NCI-H446 (cell line): ENCODE data around the gene MPPED2.

Experiments
- DNase-seq, 2 experiments: peaks; one replicate each; lab custom pipeline; 2025; lab: John Stamatoyannopoulos, UW

Gene MPPED2

DNA sequence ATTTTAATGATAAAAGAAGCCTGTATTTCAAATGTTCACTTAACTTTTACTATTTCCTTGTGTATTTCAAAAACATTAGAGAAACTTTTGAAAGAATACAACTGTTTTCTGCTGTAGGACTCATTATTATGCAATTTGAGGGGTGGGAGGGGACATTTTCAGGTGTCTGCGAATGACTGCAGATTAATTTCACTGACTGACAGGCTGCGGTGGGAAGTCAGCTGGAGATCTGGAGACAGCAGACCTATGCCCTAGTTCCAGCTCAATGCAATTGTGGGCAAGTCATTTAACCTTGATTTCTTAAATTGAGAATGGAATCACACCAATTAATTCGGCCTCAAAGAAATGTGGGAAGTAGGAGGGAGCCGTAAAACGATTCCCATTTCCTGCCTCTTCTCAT, 134.5 kb downstream of the MPPED2 start:
- no peak for DNase-seq

- no peak for DNase-seq
Observed at GRCh38 chr11:30451167-30451566, 135.0 kb downstream of the MPPED2 start.

GRCh38 chr11:30447058-30447640, 139.0 kb downstream of the MPPED2 start:
- DNase-seq, result no peak

GRCh38 chr11:30446520-30446919, 139.6 kb downstream of the MPPED2 start:
- DNase-seq, result no peak

DNA sequence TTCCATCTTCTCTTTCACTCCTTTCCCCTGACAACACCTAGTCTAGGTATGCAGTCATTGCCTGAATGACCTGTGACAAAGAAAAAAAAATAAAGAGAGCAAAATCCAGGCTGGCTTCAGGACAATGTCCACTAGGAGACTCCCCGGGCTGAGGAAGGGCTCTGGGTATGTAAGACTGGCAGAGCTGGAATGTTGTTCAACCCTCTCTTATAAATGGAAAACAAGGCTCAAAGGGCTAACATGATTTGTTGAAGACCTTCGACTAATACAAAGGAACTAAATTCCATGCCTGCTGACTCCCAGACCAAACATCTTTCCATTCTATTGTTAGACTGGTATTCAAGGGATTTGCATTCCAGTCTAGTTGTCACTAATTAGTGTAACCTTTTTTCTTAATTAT, 141.1 kb downstream of the MPPED2 start:
- DNase-seq, result no peak

DNA sequence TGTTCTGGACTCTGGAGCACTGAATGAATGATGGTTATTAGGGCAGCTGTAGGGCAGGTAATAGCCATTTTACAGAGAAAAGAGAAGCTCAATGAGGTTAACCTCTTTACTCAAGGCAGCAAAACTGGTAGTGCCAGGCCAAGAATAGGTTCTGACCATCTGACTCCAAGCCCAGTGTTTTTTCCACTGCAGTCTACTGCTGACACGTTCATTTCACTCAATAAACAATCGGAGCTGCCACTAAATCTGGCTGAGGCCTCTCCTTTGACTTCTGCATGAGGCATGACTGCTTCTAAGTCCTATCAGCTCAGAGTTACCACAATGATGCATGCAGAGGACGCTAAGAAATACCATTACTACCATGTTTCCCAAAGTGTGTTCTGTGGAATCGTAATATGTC, 145.6 kb downstream of the MPPED2 start:
- DNase-seq, result no peak

DNA sequence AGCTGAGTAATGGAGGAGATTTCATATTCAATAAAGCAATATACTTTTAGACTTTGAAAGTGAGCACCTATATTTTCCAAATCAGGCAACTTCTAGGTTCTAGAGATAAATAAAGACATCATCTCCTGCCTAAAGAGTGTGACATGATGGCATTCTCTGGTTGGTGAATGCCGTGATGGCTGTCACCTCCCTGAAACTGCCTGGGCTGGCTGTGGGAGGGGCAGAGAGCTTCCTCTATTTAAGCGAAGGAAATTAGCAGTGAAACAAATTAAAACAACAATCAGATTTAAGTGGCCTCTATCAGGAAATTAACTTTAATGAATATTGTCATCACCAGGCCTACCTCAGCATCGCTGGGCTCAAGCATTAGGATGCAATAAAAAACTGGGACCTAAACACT, 149.4 kb downstream of the MPPED2 start:
- no peak for DNase-seq

- no peak for DNase-seq
Observed at GRCh38 chr11:30435488-30435887, 150.7 kb downstream of the MPPED2 start.

- DNase-seq, result no peak
Observed at GRCh38 chr11:30434901-30435300, 151.3 kb downstream of the MPPED2 start.

DNA sequence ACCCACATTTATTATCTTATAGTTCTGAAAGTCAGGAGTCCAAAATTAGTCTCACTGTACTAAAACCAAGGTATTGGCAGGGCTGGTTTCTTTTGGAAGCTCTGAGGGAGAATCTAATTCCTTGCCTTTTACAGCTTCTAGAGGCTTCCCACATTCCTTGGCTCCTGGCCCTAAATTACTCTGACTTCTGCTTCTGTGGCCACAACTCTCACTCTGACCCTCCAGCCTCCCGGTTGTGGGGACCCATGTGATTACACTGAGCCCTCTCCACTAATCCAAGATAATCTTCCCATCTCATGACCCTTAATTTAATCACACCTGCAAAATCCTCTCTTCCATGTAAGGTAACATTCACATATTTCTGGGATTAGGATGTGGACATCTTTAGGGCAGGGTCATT, 152.3 kb downstream of the MPPED2 start:
- no peak for DNase-seq

GRCh38 chr11:30432716-30433115, 153.4 kb downstream of the MPPED2 start:
- no peak for DNase-seq

GRCh38 chr11:30432178-30432577, 154.0 kb downstream of the MPPED2 start:
- DNase-seq, result no peak

DNA sequence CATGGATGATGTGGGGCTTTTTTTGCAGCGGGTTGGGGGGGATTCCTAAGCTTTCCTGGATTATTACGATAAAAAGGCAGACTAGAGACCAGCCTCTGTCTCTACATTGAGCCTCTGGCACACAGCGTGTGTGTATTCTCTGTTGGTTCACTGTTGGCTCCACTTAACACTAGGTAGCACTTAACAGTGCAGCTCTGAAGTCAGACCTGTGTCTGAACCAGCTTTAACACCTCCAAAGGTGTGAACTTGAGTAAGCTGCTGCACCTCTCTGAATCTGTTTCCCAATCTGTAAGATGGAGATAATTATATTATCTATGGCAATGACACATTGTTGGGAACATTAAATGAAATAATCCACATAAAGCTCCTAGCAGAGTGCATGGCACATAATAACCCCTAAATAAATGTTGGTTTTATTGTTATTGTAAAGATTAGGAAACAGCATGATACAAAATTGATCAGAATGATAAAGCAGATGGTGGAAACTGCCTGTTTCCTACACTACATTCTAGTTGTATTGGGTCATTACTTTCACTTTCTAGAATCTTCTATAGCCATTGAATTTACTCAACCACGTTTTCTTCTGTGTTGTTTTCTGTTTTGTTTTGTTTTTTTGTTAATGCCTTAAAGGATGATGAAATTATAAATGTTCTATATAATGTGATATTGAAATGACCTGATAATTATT, 154.9 kb downstream of the MPPED2 start:
- DNase-seq, result no peak

GRCh38 chr11:30429550-30429949, 156.6 kb downstream of the MPPED2 start:
- no peak for DNase-seq

GRCh38 chr11:30426781-30427180, 159.4 kb downstream of the MPPED2 start:
- DNase-seq, result no peak

DNA sequence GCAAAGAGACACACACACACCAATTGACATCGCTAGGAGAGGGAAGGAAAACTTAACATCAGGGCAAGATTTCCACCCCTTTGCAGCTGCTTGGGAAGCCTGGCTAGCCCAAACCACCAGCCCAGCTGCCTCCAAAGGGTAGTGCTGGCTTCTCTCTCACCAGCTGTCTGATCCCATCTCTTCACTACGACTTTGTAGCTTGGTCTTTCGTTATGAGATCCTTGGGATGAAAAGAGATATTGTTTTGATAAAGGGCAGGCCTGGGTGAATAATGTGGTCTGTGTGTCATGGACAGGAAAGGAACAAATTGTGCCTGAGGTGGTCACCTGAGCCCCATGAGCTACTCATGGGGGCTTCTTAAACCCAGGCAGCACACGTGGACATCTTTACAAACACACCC, 161.3 kb downstream of the MPPED2 start:
- no peak for DNase-seq

- DNase-seq, result no peak
Observed at GRCh38 chr11:30424321-30424720, 161.8 kb downstream of the MPPED2 start.

DNA sequence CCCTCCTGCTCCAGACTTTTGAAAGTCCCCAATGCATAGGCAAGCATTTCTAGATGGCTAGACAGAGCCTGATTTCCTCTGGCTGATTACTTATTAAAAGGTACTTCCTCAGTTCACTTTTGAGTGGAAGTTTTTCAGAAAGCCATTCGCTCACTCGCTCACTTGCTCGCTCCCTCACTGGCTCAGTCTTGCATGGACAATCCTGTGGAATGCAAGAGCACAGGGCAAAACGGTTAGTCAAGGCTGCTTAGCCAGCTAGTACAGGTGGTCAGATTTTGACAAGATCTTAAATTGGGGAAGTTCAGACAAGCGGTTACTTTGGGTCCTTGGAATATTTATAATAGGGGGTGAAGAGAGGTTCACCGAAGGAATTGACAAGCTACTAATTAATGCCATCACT, 162.3 kb downstream of the MPPED2 start:
- no peak for DNase-seq

DNA sequence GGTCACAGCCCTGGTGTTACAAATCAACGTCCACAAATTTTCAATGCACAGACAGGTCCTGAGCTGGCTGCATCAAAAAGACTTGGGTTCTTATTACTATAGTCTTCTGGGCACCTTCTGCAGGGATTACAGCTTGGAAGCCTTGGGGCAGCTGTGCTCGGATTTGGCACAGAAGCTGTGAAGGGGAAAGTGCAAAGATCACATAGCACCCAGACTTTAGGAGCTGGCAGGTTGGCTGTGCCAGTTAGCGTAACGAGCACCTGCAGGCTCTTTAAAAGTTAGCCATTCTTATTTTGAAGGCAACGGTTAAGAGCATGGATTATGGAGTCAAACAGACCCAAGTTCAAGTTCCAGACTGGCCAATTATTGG, 162.9 kb downstream of the MPPED2 start:
- DNase-seq, result no peak

- DNase-seq, result no peak
Observed at GRCh38 chr11:30422447-30423278, 163.5 kb downstream of the MPPED2 start.

DNA sequence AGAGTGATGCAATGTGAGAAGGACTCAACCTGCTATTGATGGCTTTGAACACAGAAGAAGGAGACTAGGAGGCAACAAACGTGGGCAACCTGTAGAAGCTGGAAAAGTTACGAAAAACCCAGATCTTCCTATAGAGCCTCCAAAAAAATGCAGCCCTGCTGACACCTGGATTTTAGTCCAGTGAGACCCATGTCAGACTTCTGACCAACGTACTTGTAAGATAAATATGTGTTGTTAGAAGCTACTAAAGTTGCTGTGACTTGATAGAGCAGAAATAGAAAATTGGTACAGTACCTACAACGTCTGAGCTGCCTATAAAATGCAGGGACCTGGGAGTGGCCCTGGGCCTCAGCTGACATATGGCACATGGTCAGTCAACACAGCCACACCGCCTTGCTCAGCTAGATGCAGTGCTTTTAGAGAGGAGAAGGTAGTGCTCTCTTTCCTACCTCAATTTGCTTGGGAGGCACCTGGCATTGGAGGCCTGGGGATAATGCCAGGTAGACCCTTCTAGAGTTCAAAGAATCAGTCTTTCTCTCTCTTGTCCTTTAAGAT, 165.8 kb downstream of the MPPED2 start:
- DNase-seq, result no peak

DNA sequence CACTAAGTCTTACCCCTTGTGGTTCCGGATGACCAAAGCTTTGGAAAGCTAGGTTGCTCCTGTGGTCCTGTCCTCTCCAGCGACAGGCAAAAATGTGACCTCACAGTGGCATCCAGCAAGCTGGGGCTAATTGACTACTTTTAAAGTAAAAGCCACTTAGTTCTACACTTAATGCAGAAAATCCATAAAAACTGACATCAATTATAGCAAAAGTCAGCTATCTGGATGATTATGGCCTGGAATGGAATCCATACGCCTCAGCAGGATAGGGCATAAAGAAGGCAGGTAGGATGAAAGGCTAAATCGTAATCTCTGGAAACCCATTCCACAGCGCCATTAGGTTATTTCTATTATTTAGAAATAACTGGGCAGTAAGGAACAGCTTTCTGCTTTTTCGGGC, 171.3 kb downstream of the MPPED2 start:
- DNase-seq, result no peak

- no peak for DNase-seq
Observed at GRCh38 chr11:30414244-30414643, 171.9 kb downstream of the MPPED2 start.
